Posterior vena cava (tissue), 2 donors: Measurements from ENCODE around the gene TMEM233. TPM values are rescaled to one million over a fixed set of nuclear protein-coding genes. Genes with fewer than 3 reads are reported as not detected.

Experiments used
- DNase-seq: peaks from one replicate; pipeline ENCODE4 v3.0.0-alpha.2; 2020; ENCODE audit warnings: low spot score
- intact Hi-C, 2 donors: fragments of 100-400 bp; cut with DNase I; formaldehyde crosslinking; loops; one replicate each; pipeline versions ENCODE4 v1.14.1 to v1.14.2; 2022 to 2023
- total RNA-seq, 2 donors: library from RNA; stranded (reverse); fragmentation: NEBNext Ultra II Directional; extraction: Animal tissue kit (Norgen Biotek cat#: 25700); gene quantifications; one replicate each; pipeline ENCODE4 v1.2.1, GENCODE V29; 2021
- donor health status: DM: yes; HTN: yes; CAD: no.
- donor health status: DM: yes; HTN: yes; CAD: no.

The TMEM233 gene
- total RNA-seq, 2 donors from 2014 or later = 0.90 to 1.2 TPM

- intact Hi-C loops = no loop called here
- no peak for DNase-seq
These were observed 80.1 kb downstream of the TMEM233 start for GRCh38 chr12:119673634-119674033.

GRCh38 chr12:119674560-119674959 lies 81.0 kb downstream of the TMEM233 start:
- intact Hi-C loops = no loop called here
- DNase-seq = no peak

GRCh38 chr12:119676022-119676421 lies 82.4 kb downstream of the TMEM233 start:
- intact Hi-C loops = no loop called here
- DNase-seq = no peak

GRCh38 chr12:119676573-119676972 lies 83.0 kb downstream of the TMEM233 start:
- no peak for DNase-seq
- intact Hi-C loops = no loop called here

- DNase-seq = no peak
- intact Hi-C loops = no loop called here
These were observed 84.9 kb downstream of the TMEM233 start for GRCh38 chr12:119678459-119678858.

GRCh38 chr12:119679081-119679480 lies 85.5 kb downstream of the TMEM233 start:
- intact Hi-C loops = no loop called here

GRCh38 chr12:119679490-119679889 lies 85.9 kb downstream of the TMEM233 start:
- intact Hi-C loops = no loop called here

More at GRCh38 chr12:119679081-119679480, 85.5 kb downstream of the TMEM233 start:
- DNase-seq = no peak

GRCh38 chr12:119681111-119681510 lies 87.5 kb downstream of the TMEM233 start:
- intact Hi-C loops = no loop called here
- no peak for DNase-seq

More at GRCh38 chr12:119679490-119679889, 85.9 kb downstream of the TMEM233 start:
- DNase-seq = no peak

GRCh38 chr12:119681728-119682638 lies 88.4 kb downstream of the TMEM233 start:
- intact Hi-C loops = no loop called here
- no peak for DNase-seq

GRCh38 chr12:119682639-119683252 lies 89.2 kb downstream of the TMEM233 start:
- DNase-seq = no peak
- intact Hi-C loops = no loop called here

- intact Hi-C loops = no loop called here
- no peak for DNase-seq
These were observed 89.8 kb downstream of the TMEM233 start for GRCh38 chr12:119683413-119683812.

- intact Hi-C loops = no loop called here
- DNase-seq = no peak
These were observed 90.2 kb downstream of the TMEM233 start for GRCh38 chr12:119683816-119684215.

- intact Hi-C loops = no loop called here
- DNase-seq = no peak
These were observed 91.3 kb downstream of the TMEM233 start for GRCh38 chr12:119684711-119685369.

- intact Hi-C loops = no loop called here
- DNase-seq = no peak
These were observed 91.8 kb downstream of the TMEM233 start for GRCh38 chr12:119685375-119685774.

- no peak for DNase-seq
- intact Hi-C loops = no loop called here
These were observed 92.8 kb downstream of the TMEM233 start for GRCh38 chr12:119686355-119686754.

- DNase-seq = no peak
- intact Hi-C loops = no loop called here
These were observed 93.2 kb downstream of the TMEM233 start for GRCh38 chr12:119686776-119687175.

GRCh38 chr12:119687406-119687805 lies 93.8 kb downstream of the TMEM233 start:
- intact Hi-C loops = no loop called here
- no peak for DNase-seq

GRCh38 chr12:119687879-119688278 lies 94.3 kb downstream of the TMEM233 start:
- intact Hi-C loops = no loop called here
- DNase-seq = no peak

GRCh38 chr12:119689935-119690500 lies 96.4 kb downstream of the TMEM233 start:
- intact Hi-C loops = no loop called here
- DNase-seq = no peak
